K562 (cell line): ENCODE results near the gene SPDYE16.
"Not testable (repeated sequence)": the region's sequence is repeated elsewhere in the genome, so short reads cannot be mapped to it uniquely, and the experiment has no call there.

Experiments
- E2F8 ChIP-seq: fragments of 450-650 bp; IDR thresholded peaks from 2 replicates; pipeline ENCODE4 v1.7.1; 2018; ENCODE audit warnings: mild to moderate bottlenecking, low read depth; ENCODE audit not compliant: partially characterized antibody
- MEIS2 ChIP-seq: fragments of 450-650 bp; IDR thresholded peaks from 2 replicates; pipeline ENCODE4 v1.6.1; 2014; ENCODE audit warnings: mild to moderate bottlenecking; ENCODE audit not compliant: partially characterized antibody

DNA sequence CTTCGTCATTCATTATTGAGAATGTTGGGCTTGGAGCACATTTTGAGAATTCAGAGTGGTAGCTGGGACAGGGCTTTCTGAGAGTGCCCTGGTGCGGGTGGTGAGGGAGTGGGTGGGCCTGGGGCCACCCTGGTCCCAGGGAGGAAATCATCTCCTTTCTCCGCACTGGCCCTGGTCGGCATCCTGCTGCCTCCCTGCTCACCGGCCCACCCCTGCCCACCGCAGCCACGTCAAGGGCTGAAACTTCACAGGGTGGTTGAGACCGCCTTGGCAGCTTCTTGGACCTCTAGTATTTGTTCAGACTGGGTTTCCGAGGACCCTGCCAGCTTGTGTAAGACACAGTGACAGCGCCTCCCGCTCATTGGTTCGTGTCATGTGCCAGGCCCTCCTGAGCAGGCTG is 58.6 kb downstream of the SPDYE16 start:
- TF ChIP-seq E2F8, MEIS2: not testable (repeated sequence)
